HG03060 (cell line): Measurements from ENCODE around the gene TNFAIP8L2.
A peak's percentile ranks its signal among the peaks of the same experiment; 100 is the strongest.

Source experiments
- ATAC-seq: cut with Tn5 transposase; IDR thresholded peaks from one replicate; pipeline ENCODE4 v1.9.1; 2021; ENCODE audit warnings: low read depth, moderate number of reproducible peaks; ENCODE audit not compliant: unreplicated experiment

Gene TNFAIP8L2

GRCh38 chr1:151145304-151146071 lies 11.0 kb upstream of the TNFAIP8L2 start:
- ATAC-seq = no peak

- ATAC-seq = no peak
Measured at GRCh38 chr1:151146072-151146411, 10.4 kb upstream of the TNFAIP8L2 start.

GRCh38 chr1:151146412-151147131 lies 9.9 kb upstream of the TNFAIP8L2 start, which contains the start of gene SEMA6C:
TSS of gene SEMA6C (minus strand) at chr1:151146631. CDS start at chr1:151142621, 4,010 bp downstream.
- ATAC-seq = peak; percentile 86

GRCh38 chr1:151147132-151147503 lies 9.3 kb upstream of the TNFAIP8L2 start:
- ATAC-seq = no peak

GRCh38 chr1:151147665-151148064 lies 8.8 kb upstream of the TNFAIP8L2 start:
- no peak for ATAC-seq

GRCh38 chr1:151157067-151157531 lies 650 bp downstream of the TNFAIP8L2 start:
- no peak for ATAC-seq

GRCh38 chr1:151158326-151158725 lies 1.9 kb downstream of the TNFAIP8L2 start:
- ATAC-seq = no peak

- no peak for ATAC-seq
Measured at GRCh38 chr1:151158751-151159251, 2.4 kb downstream of the TNFAIP8L2 start.

- no peak for ATAC-seq
Measured at GRCh38 chr1:151159373-151159772, 2.9 kb downstream of the TNFAIP8L2 start.

GRCh38 chr1:151164732-151165280 lies 8.4 kb downstream of the TNFAIP8L2 start:
- ATAC-seq = no peak

- no peak for ATAC-seq
Measured at GRCh38 chr1:151165281-151165737, 8.9 kb downstream of the TNFAIP8L2 start.

- ATAC-seq = peak; percentile 80
Measured at GRCh38 chr1:151165738-151166504, 9.5 kb downstream of the TNFAIP8L2 start, which contains the start of the genes LYSMD1 and SCNM1. TSS of gene LYSMD1 (minus strand) at chr1:151165902. CDS start at chr1:151165258, 644 bp downstream. TSS of gene SCNM1 (plus strand) at chr1:151166144. CDS start at chr1:151166153, 9 bp downstream.

- ATAC-seq = no peak
Measured at GRCh38 chr1:151166505-151166956, 10.1 kb downstream of the TNFAIP8L2 start.

GRCh38 chr1:151167116-151167515 lies 10.7 kb downstream of the TNFAIP8L2 start:
- no peak for ATAC-seq

- no peak for ATAC-seq
Measured at GRCh38 chr1:151171190-151171589, 14.7 kb downstream of the TNFAIP8L2 start.

- no peak for ATAC-seq
Measured at GRCh38 chr1:151175041-151175741, 18.7 kb downstream of the TNFAIP8L2 start.

GRCh38 chr1:151175863-151176262 lies 19.4 kb downstream of the TNFAIP8L2 start, which contains the start of gene TMOD4:
TSS of gene TMOD4 (minus strand) at chr1:151175981. CDS start at chr1:151174875, 1,106 bp downstream.
- ATAC-seq = no peak

- no peak for ATAC-seq
Measured at GRCh38 chr1:151176514-151177045, 20.1 kb downstream of the TNFAIP8L2 start.

- no peak for ATAC-seq
Measured at GRCh38 chr1:151184211-151184610, 27.8 kb downstream of the TNFAIP8L2 start.
